CD4-positive, alpha-beta memory T cell (primary cell): ENCODE data around the gene IFNGR1. TPM values are rescaled to one million over a fixed set of nuclear protein-coding genes. Genes with fewer than 3 reads are reported as not detected.

Experiments used
- CTCF ChIA-PET: fragments of 350-600 bp; sonication (Branson Sonifier 250); formaldehyde crosslinking; loops from one replicate; lab custom pipeline; 2021; ENCODE audit warnings: inconsistent platforms; ENCODE audit not compliant: partially characterized antibody; lab: Charles Lee
- POLR2A ChIA-PET: fragments of 350-600 bp; sonication (Branson Sonifier 250); formaldehyde crosslinking; loops from one replicate; lab custom pipeline; 2021; ENCODE audit not compliant: partially characterized antibody; lab: Charles Lee
- DNase-seq, 5 donors: peaks; one replicate each; pipeline versions ENCODE4 v3.0.0 to v3.0.0-alpha.2; 2020 to 2022; ENCODE audit warnings: mixed read lengths in 1 of 5
- H3K27ac ChIP-seq: one replicate; pipeline ENCODE4 v1.7.0; 2013; ENCODE audit warnings: low read depth, low read length
- H3K27me3 ChIP-seq: 2 replicates; pipeline ENCODE4 v1.7.0; 2013; ENCODE audit warnings: mild to moderate bottlenecking, low read length, moderate library complexity; ENCODE audit not compliant: insufficient read depth
- H3K36me3 ChIP-seq: 2 replicates; pipeline ENCODE4 v1.7.0; 2013; ENCODE audit warnings: mild to moderate bottlenecking, low read length, moderate library complexity; ENCODE audit not compliant: insufficient read depth
- H3K4me1 ChIP-seq: 2 replicates; pipeline ENCODE4 v1.7.0; 2013; ENCODE audit warnings: mild to moderate bottlenecking, low read length, moderate library complexity; ENCODE audit not compliant: insufficient read depth
- H3K4me3 ChIP-seq, 2 donors: one replicate each; pipeline ENCODE4 v1.7.0; 2013; ENCODE audit warnings: low read length in 2 of 2, mild to moderate bottlenecking in 1 of 2
- H3K9me3 ChIP-seq, 2 donors: one replicate each; pipeline ENCODE4 v1.7.0; 2013; ENCODE audit warnings: low read length in 2 of 2, control low read depth in 1 of 2; ENCODE audit not compliant: control insufficient read depth in 1 of 2
- H3K27ac Mint-ChIP-seq, 7 donors: one replicate each; pipeline ENCODE4 v1.8.0; 2020 to 2021; ENCODE audit warnings: mixed read lengths in 7 of 7, mild to moderate bottlenecking in 6 of 7, inconsistent platforms in 3 of 7, moderate library complexity in 3 of 7
- H3K27me3 Mint-ChIP-seq, 2 donors: one replicate each; pipeline ENCODE4 v1.8.0; 2020 to 2021; ENCODE audit warnings: mixed read lengths in 2 of 2
- H3K36me3 Mint-ChIP-seq, 2 donors: one replicate each; pipeline ENCODE4 v1.8.0; 2020 to 2021; ENCODE audit warnings: mixed read lengths in 2 of 2, inconsistent platforms in 1 of 2, mild to moderate bottlenecking in 1 of 2
- H3K4me1 Mint-ChIP-seq, 4 donors: one replicate each; pipeline ENCODE4 v1.8.0; 2020 to 2021; ENCODE audit warnings: mixed read lengths in 4 of 4, mild to moderate bottlenecking in 1 of 4
- H3K4me3 Mint-ChIP-seq, 8 donors: one replicate each; pipeline ENCODE4 v1.8.0; 2020 to 2021; ENCODE audit warnings: mixed read lengths in 8 of 8, mild to moderate bottlenecking in 7 of 8, moderate library complexity in 6 of 8, inconsistent platforms in 3 of 8
- H3K9me3 Mint-ChIP-seq, 8 donors: one replicate each; pipeline ENCODE4 v1.8.0; 2020 to 2021; ENCODE audit warnings: mixed read lengths in 8 of 8, mild to moderate bottlenecking in 5 of 8, inconsistent platforms in 3 of 8, moderate library complexity in 1 of 8
- intact Hi-C: fragments of 100-400 bp; cut with micrococcal nuclease; formaldehyde crosslinking; loops from one replicate; pipeline ENCODE4 v1.15.1; 2023
- polyA plus RNA-seq, 2 donors: library from polyadenylated mRNA; unstranded; fragments of 300-500 nt; fragmentation: Illumina TruSeq; gene quantifications; one replicate each; pipeline ENCODE4 v1.2.3, GENCODE V29; 2021
- total RNA-seq, 2 experiments: library from RNA; stranded (reverse); gene quantifications; one replicate each; pipeline ENCODE4 v1.2.3, GENCODE V29; 2021

The IFNGR1 gene
- total and polyA plus RNA-seq, 4 experiments from 2014 or later: 38.3 to 57.9 (median 39.9) TPM

GRCh38 chr6:137193256-137194070, 25.7 kb downstream of the IFNGR1 start:
- peaks cover 8 to 22% (median 15%) of the 10 kb centered on the region in 4 donors for H3K4me1 Mint-ChIP-seq
- H3K27me3 ChIP-seq: no peaks in the 10 kb centered on the region
- CTCF ChIA-PET: interaction anchor here (0.7 kb wide), 1 partner anchor 222 kb away, joined by 3 read pairs; no protein-coding TSS in a partner anchor
- no peak overlapping the region for H3K4me3 Mint-ChIP-seq
- peaks cover 0 to 12% (median 5%) of the 10 kb centered on the region in 8 donors for H3K9me3 Mint-ChIP-seq
- POLR2A ChIA-PET: no interaction called here
- no peaks in the 10 kb centered on the region for H3K27me3 Mint-ChIP-seq
- peaks cover 5% of the 10 kb centered on the region for H3K4me1 ChIP-seq
- peaks cover 9 to 12% of the 10 kb centered on the region in 2 donors for H3K36me3 Mint-ChIP-seq
- no peak for DNase-seq
- H3K9me3 ChIP-seq: no peaks in the 10 kb centered on the region
- peaks cover 6% of the 10 kb centered on the region for H3K36me3 ChIP-seq
- H3K4me3 ChIP-seq: no peak overlapping the region
- H3K27ac Mint-ChIP-seq: no peak overlapping the region
- H3K27ac ChIP-seq: no peak overlapping the region
- intact Hi-C loops: no loop called here

- ChIA-PET CTCF (no interaction called here), POLR2A (no interaction called here)
- H3K4me1 ChIP-seq: peaks cover 5% of the 10 kb centered on the region
- no peaks in the 10 kb centered on the region for H3K36me3 ChIP-seq
- no peak overlapping the region for H3K4me3 Mint-ChIP-seq
- no peaks in the 10 kb centered on the region for H3K27me3 ChIP-seq
- H3K9me3 Mint-ChIP-seq: peaks cover 0 to 15% (median 8%) of the 10 kb centered on the region in 8 donors
- peak overlapping the region in 1 of 7 donors; percentile 57 for H3K27ac Mint-ChIP-seq
- H3K27me3 Mint-ChIP-seq: no peaks in the 10 kb centered on the region
- no peak overlapping the region for H3K27ac ChIP-seq
- no peak for DNase-seq
- no peaks in the 10 kb centered on the region for H3K9me3 ChIP-seq
- H3K36me3 Mint-ChIP-seq: peaks cover 3 to 5% of the 10 kb centered on the region in 2 donors
- intact Hi-C loops: no loop called here
- H3K4me1 Mint-ChIP-seq: peaks cover 8 to 16% (median 12%) of the 10 kb centered on the region in 4 donors
- H3K4me3 ChIP-seq: no peak overlapping the region
Observed at GRCh38 chr6:137192821-137193220, 26.4 kb downstream of the IFNGR1 start.

- H3K27ac ChIP-seq: no peak overlapping the region
- no peaks in the 10 kb centered on the region for H3K36me3 ChIP-seq
- intact Hi-C loops: no loop called here
- H3K9me3 ChIP-seq: no peaks in the 10 kb centered on the region
- ChIA-PET POLR2A (no interaction called here), CTCF (no interaction called here)
- H3K4me3 Mint-ChIP-seq: no peak overlapping the region
- peaks cover 5% of the 10 kb centered on the region for H3K4me1 ChIP-seq
- DNase-seq: no peak
- no peak overlapping the region for H3K4me3 ChIP-seq
- peaks cover 0 to 2% of the 10 kb centered on the region in 2 donors for H3K36me3 Mint-ChIP-seq
- peaks cover 6 to 14% (median 8%) of the 10 kb centered on the region in 4 donors for H3K4me1 Mint-ChIP-seq
- peaks cover 0 to 24% (median 9%) of the 10 kb centered on the region in 8 donors for H3K9me3 Mint-ChIP-seq
- no peaks in the 10 kb centered on the region for H3K27me3 ChIP-seq
- H3K27ac Mint-ChIP-seq: no peak overlapping the region
- H3K27me3 Mint-ChIP-seq: no peaks in the 10 kb centered on the region
Observed at GRCh38 chr6:137191670-137192069, 27.5 kb downstream of the IFNGR1 start.

- H3K27ac ChIP-seq: no peak overlapping the region
- Mint-ChIP-seq H3K4me3 (no peak overlapping the region), H3K27ac (no peak overlapping the region), H3K4me1 (peaks cover 6 to 11% (median 6%) of the 10 kb centered on the region in 4 donors), H3K9me3 (peaks cover 0 to 29% (median 10%) of the 10 kb centered on the region in 8 donors), H3K27me3 (no peaks in the 10 kb centered on the region), H3K36me3 (peaks cover 0 to 3% of the 10 kb centered on the region in 2 donors)
- DNase-seq: no peak
- peaks cover 5% of the 10 kb centered on the region for H3K4me1 ChIP-seq
- no peak overlapping the region for H3K4me3 ChIP-seq
- H3K9me3 ChIP-seq: no peaks in the 10 kb centered on the region
- H3K36me3 ChIP-seq: no peaks in the 10 kb centered on the region
- H3K27me3 ChIP-seq: no peaks in the 10 kb centered on the region
- intact Hi-C loops: no loop called here
- ChIA-PET POLR2A (no interaction called here), CTCF (no interaction called here)
Observed at GRCh38 chr6:137191236-137191635, 27.9 kb downstream of the IFNGR1 start.

- intact Hi-C loops: no loop called here
- Histone ChIP-seq H3K27ac (no peak overlapping the region), H3K9me3 (no peaks in the 10 kb centered on the region), H3K36me3 (no peaks in the 10 kb centered on the region), H3K4me1 (peaks cover under 1% of the 10 kb centered on the region), H3K27me3 (no peaks in the 10 kb centered on the region), H3K4me3 (no peak overlapping the region)
- no peaks in the 10 kb centered on the region for H3K27me3 Mint-ChIP-seq
- peaks cover under 1 to 5% (median under 1%) of the 10 kb centered on the region in 4 donors for H3K4me1 Mint-ChIP-seq
- ChIA-PET CTCF (interaction anchor here (1.1 kb wide), 1 partner anchor 25 kb away, joined by 3 read pairs; no protein-coding TSS in a partner anchor), POLR2A (no interaction called here)
- H3K4me3 Mint-ChIP-seq: no peak overlapping the region
- DNase-seq: no peak
- H3K27ac Mint-ChIP-seq: no peak overlapping the region
- peaks cover 0 to 3% of the 10 kb centered on the region in 2 donors for H3K36me3 Mint-ChIP-seq
- H3K9me3 Mint-ChIP-seq: peaks cover 0 to 35% (median 14%) of the 10 kb centered on the region in 8 donors
Observed at GRCh38 chr6:137190583-137191094, 28.5 kb downstream of the IFNGR1 start.

- intact Hi-C loops: no loop called here
- Mint-ChIP-seq H3K36me3 (peaks cover under 1 to 4% of the 10 kb centered on the region in 2 donors), H3K27me3 (no peaks in the 10 kb centered on the region), H3K9me3 (peaks cover 0 to 51% (median 21%) of the 10 kb centered on the region in 8 donors), H3K4me1 (no peaks in the 10 kb centered on the region), H3K4me3 (no peak overlapping the region), H3K27ac (no peak overlapping the region)
- no peak for DNase-seq
- H3K27me3 ChIP-seq: no peaks in the 10 kb centered on the region
- no peaks in the 10 kb centered on the region for H3K36me3 ChIP-seq
- ChIA-PET CTCF (no interaction called here), POLR2A (no interaction called here)
- H3K9me3 ChIP-seq: peaks cover 0 to 7% of the 10 kb centered on the region in 2 donors
- H3K4me1 ChIP-seq: no peaks in the 10 kb centered on the region
- no peak overlapping the region for H3K4me3 ChIP-seq
- H3K27ac ChIP-seq: no peak overlapping the region
Observed at GRCh38 chr6:137188855-137189254, 30.3 kb downstream of the IFNGR1 start.

GRCh38 chr6:137185290-137185689, 33.9 kb downstream of the IFNGR1 start:
- peaks cover 0 to 86% (median 42%) of the 10 kb centered on the region in 8 donors for H3K9me3 Mint-ChIP-seq
- H3K27me3 Mint-ChIP-seq: no peaks in the 10 kb centered on the region
- H3K4me3 ChIP-seq: no peak overlapping the region
- H3K27me3 ChIP-seq: no peaks in the 10 kb centered on the region
- DNase-seq: no peak
- no peaks in the 10 kb centered on the region for H3K4me1 ChIP-seq
- H3K27ac ChIP-seq: no peak overlapping the region
- H3K27ac Mint-ChIP-seq: peak overlapping the region in 1 of 7 donors; percentile 19
- peaks cover 0 to 7% of the 10 kb centered on the region in 2 donors for H3K9me3 ChIP-seq
- H3K4me1 Mint-ChIP-seq: no peaks in the 10 kb centered on the region
- intact Hi-C loops: no loop called here
- no peaks in the 10 kb centered on the region for H3K36me3 ChIP-seq
- peaks cover 3 to 10% of the 10 kb centered on the region in 2 donors for H3K36me3 Mint-ChIP-seq
- H3K4me3 Mint-ChIP-seq: no peak overlapping the region
- POLR2A ChIA-PET: no interaction called here
- CTCF ChIA-PET: no interaction called here
